ENCODE results near the gene ADARB2.

GRCh38 chr10:1779796-1780195 lies 42.5 kb upstream of the ADARB2 start:
- TF ChIP-seq MAX (IDR thresholded peaks at IDR 0.05; ENCODE audit: low read depth): no peak
- TF ChIP-seq, protein P1, sequence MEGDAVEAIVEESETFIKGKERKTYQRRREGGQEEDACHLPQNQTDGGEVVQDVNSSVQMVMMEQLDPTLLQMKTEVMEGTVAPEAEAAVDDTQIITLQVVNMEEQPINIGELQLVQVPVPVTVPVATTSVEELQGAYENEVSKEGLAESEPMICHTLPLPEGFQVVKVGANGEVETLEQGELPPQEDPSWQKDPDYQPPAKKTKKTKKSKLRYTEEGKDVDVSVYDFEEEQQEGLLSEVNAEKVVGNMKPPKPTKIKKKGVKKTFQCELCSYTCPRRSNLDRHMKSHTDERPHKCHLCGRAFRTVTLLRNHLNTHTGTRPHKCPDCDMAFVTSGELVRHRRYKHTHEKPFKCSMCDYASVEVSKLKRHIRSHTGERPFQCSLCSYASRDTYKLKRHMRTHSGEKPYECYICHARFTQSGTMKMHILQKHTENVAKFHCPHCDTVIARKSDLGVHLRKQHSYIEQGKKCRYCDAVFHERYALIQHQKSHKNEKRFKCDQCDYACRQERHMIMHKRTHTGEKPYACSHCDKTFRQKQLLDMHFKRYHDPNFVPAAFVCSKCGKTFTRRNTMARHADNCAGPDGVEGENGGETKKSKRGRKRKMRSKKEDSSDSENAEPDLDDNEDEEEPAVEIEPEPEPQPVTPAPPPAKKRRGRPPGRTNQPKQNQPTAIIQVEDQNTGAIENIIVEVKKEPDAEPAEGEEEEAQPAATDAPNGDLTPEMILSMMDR (IDR thresholded peaks at IDR 0.05): no peak
